ENCODE data around the gene TMEM98.

DNA sequence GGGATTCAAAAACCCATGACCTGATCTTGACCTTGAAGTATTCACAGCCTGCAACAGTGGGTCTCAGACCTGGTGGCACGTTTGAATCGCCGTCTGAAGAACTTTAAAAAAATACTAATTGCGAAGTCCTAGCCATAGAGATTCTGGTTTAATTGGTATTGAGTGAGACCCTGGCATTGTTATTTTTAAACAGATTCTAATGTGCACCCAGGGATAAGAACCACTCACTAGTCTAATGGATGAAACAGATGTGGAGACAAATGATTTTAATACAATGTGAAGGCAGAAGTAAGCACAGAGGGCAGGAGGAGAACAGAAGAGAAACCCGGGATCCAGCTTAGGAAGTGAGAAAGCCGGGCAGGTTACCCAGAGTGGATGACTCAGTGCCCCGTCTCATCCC lies 21.2 kb downstream of the TMEM98 start:
- TF ChIP-seq POLR2AphosphoS5 (IDR thresholded peaks at IDR 0.05) = no peak
- TF ChIP-seq, protein P1, sequence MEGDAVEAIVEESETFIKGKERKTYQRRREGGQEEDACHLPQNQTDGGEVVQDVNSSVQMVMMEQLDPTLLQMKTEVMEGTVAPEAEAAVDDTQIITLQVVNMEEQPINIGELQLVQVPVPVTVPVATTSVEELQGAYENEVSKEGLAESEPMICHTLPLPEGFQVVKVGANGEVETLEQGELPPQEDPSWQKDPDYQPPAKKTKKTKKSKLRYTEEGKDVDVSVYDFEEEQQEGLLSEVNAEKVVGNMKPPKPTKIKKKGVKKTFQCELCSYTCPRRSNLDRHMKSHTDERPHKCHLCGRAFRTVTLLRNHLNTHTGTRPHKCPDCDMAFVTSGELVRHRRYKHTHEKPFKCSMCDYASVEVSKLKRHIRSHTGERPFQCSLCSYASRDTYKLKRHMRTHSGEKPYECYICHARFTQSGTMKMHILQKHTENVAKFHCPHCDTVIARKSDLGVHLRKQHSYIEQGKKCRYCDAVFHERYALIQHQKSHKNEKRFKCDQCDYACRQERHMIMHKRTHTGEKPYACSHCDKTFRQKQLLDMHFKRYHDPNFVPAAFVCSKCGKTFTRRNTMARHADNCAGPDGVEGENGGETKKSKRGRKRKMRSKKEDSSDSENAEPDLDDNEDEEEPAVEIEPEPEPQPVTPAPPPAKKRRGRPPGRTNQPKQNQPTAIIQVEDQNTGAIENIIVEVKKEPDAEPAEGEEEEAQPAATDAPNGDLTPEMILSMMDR (IDR thresholded peaks at IDR 0.05) = no peak
